ENCODE data around the gene NMRK1. TPM values are rescaled to one million over a fixed set of nuclear protein-coding genes. Genes with fewer than 3 reads are reported as not detected.

NMRK1 gene
- polyA plus RNA-seq, 1 donor (not counting 4 experiments of a cell fraction or from before 2014, with no cell fraction given) = 24.7 TPM

- Histone ChIP-seq H3K4me3 (ENCODE audit: control insufficient read depth in 2 of 3, extremely low read depth in 1 of 3, insufficient read depth in 2 of 3, low read depth in 1 of 3, low read length in 3 of 3) (no peak overlapping the region), H3K27ac (ENCODE audit: control insufficient read depth, insufficient read depth, low read length) (no peak overlapping the region), H3K4me1 (ENCODE audit: control insufficient read depth, extremely low read depth, insufficient read depth, low read length) (no peaks in the 10 kb centered on the region), H3K79me2 (ENCODE audit: control insufficient read depth, insufficient read depth, low read length) (peaks cover 2% of the 10 kb centered on the region), H2AFZ (ENCODE audit: control insufficient read depth, low read length) (no peak overlapping the region), H3K9ac (ENCODE audit: control insufficient read depth, extremely low read depth, insufficient read depth, low read length) (no peak overlapping the region), H3K36me3 (ENCODE audit: control insufficient read depth in 2 of 2, extremely low read depth in 1 of 2, insufficient read depth in 2 of 2, low read length in 2 of 2) (peaks cover 6 to 13% of the 10 kb centered on the region in 2 experiments), H3K9me1 (ENCODE audit: control insufficient read depth, extremely low read depth, insufficient read depth, low read length) (no peaks in the 10 kb centered on the region), H3K27me3 (ENCODE audit: control insufficient read depth, extremely low read depth, insufficient read depth, low read length) (no peaks in the 10 kb centered on the region), H3K9me3 (ENCODE audit: control insufficient read depth, low read depth, low read length) (no peaks in the 10 kb centered on the region), H3K4me2 (ENCODE audit: control insufficient read depth, extremely low read depth, insufficient read depth, low read depth, low read length) (no peak overlapping the region), H4K20me1 (ENCODE audit: control insufficient read depth, extremely low read depth, insufficient read depth, low read length) (no peaks in the 10 kb centered on the region)
- no peak for TF ChIP-seq EZH2 (IDR thresholded peaks at IDR 0.05; ENCODE audit: low read length)
- no peak for TF ChIP-seq CTCF (optimal IDR thresholded peaks at IDR 0.05 in 1 of 3, IDR thresholded peaks at IDR 0.05 in 1 of 3, conservative IDR thresholded peaks at IDR 0.05 in 1 of 3; ENCODE audit: extremely low read depth in 1 of 3, insufficient read depth in 2 of 3, low read length in 3 of 3)
- dilution Hi-C loops (cut with MboI; ENCODE audit: extremely low pct_ligation_motif_present, low sequenced_read_pairs) = no loop called here
- FAIRE-seq (no peak), DNase-seq (ENCODE audit: low read depth, low spot score) (no peak)
Observed at GRCh38 chr9:75130172-75130571, 42.2 kb upstream of the NMRK1 start.

DNA sequence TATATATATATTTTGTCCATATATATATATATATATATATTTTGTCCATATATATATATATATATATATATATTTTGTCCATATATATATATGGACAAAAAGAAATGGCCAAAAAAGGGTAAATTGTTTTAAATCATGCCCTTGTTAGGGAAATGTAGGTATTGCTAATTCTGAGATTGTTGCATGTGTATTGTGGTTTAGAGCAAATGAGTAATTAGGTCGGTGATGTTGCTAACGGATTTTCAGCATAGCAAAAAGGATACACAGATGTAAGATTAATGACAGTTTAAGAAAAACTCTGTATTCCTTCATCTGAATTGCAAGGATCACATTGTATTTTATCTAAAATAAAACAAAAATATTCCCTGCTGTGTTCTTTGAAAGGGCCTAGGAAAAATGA is 40.6 kb upstream of the NMRK1 start:
- Histone ChIP-seq H3K27ac (ENCODE audit: control insufficient read depth, insufficient read depth, low read length) (no peak overlapping the region), H3K9me3 (ENCODE audit: control insufficient read depth, low read depth, low read length) (no peaks in the 10 kb centered on the region), H3K4me3 (ENCODE audit: control insufficient read depth in 2 of 3, extremely low read depth in 1 of 3, insufficient read depth in 2 of 3, low read depth in 1 of 3, low read length in 3 of 3) (no peak overlapping the region), H2AFZ (ENCODE audit: control insufficient read depth, low read length) (no peak overlapping the region), H3K9ac (ENCODE audit: control insufficient read depth, extremely low read depth, insufficient read depth, low read length) (no peak overlapping the region), H3K9me1 (ENCODE audit: control insufficient read depth, extremely low read depth, insufficient read depth, low read length) (no peaks in the 10 kb centered on the region), H4K20me1 (ENCODE audit: control insufficient read depth, extremely low read depth, insufficient read depth, low read length) (no peaks in the 10 kb centered on the region), H3K79me2 (ENCODE audit: control insufficient read depth, insufficient read depth, low read length) (peaks cover 7% of the 10 kb centered on the region), H3K36me3 (ENCODE audit: control insufficient read depth in 2 of 2, extremely low read depth in 1 of 2, insufficient read depth in 2 of 2, low read length in 2 of 2) (peaks cover 4 to 10% of the 10 kb centered on the region in 2 experiments), H3K4me2 (ENCODE audit: control insufficient read depth, extremely low read depth, insufficient read depth, low read depth, low read length) (no peak overlapping the region), H3K4me1 (ENCODE audit: control insufficient read depth, extremely low read depth, insufficient read depth, low read length) (no peaks in the 10 kb centered on the region), H3K27me3 (ENCODE audit: control insufficient read depth, extremely low read depth, insufficient read depth, low read length) (no peaks in the 10 kb centered on the region)
- FAIRE-seq (no peak), DNase-seq (ENCODE audit: low read depth, low spot score) (no peak)
- dilution Hi-C loops (cut with MboI; ENCODE audit: extremely low pct_ligation_motif_present, low sequenced_read_pairs) = no loop called here
- TF ChIP-seq CTCF (optimal IDR thresholded peaks at IDR 0.05 in 1 of 3, IDR thresholded peaks at IDR 0.05 in 1 of 3, conservative IDR thresholded peaks at IDR 0.05 in 1 of 3; ENCODE audit: extremely low read depth in 1 of 3, insufficient read depth in 2 of 3, low read length in 3 of 3) (no peak), EZH2 (IDR thresholded peaks at IDR 0.05; ENCODE audit: low read length) (no peak)

All from keratinocyte (primary cell).